IPS-18a (cell line): Measurements from ENCODE around the gene FASTK.

Experiments used
- H3K27ac ChIP-seq: one replicate; pipeline ENCODE4 v1.5.1; 2013; ENCODE audit warnings: low read length
- H3K27me3 ChIP-seq: one replicate; pipeline ENCODE4 v1.6.1; 2013; ENCODE audit warnings: mild to moderate bottlenecking, low read length; ENCODE audit not compliant: control insufficient read depth, insufficient read depth
- H3K36me3 ChIP-seq: one replicate; pipeline ENCODE4 v1.6.1; 2013; ENCODE audit warnings: low read depth, low read length; ENCODE audit not compliant: control insufficient read depth
- H3K4me1 ChIP-seq: one replicate; pipeline ENCODE4 v1.6.1; 2013; ENCODE audit warnings: low read depth, low read length; ENCODE audit not compliant: control insufficient read depth
- H3K4me3 ChIP-seq: one replicate; pipeline ENCODE4 v1.5.1; 2013; ENCODE audit warnings: low read length
- H3K9ac ChIP-seq: one replicate; pipeline ENCODE4 v1.6.1; 2013; ENCODE audit warnings: mild to moderate bottlenecking, low read length, moderate library complexity
- H3K9me3 ChIP-seq: one replicate; pipeline ENCODE4 v1.6.1; 2013; ENCODE audit warnings: low read depth, low read length; ENCODE audit not compliant: control insufficient read depth

The FASTK gene

GRCh38 chr7:151057506-151057988 lies 23.1 kb downstream of the FASTK start, which contains the start of gene CDK5:
TSS of gene CDK5 (minus strand) at chr7:151057897. CDS start at chr7:151057848, 49 bp downstream.
- peaks cover 31% of the 10 kb centered on the region for H3K4me1 ChIP-seq
- no peaks in the 10 kb centered on the region for H3K36me3 ChIP-seq
- H3K9me3 ChIP-seq = no peaks in the 10 kb centered on the region
- peaks cover 43% of the 10 kb centered on the region for H3K27me3 ChIP-seq
- H3K4me3 ChIP-seq = peak within 1 kb of the TSS; percentile 84
- no peak within 1 kb of the TSS for H3K27ac ChIP-seq
- H3K9ac ChIP-seq = peak within 1 kb of the TSS; percentile 29

GRCh38 chr7:151056666-151057505 lies 23.7 kb downstream of the FASTK start:
- H3K9me3 ChIP-seq = no peaks in the 10 kb centered on the region
- peaks cover 28% of the 10 kb centered on the region for H3K4me1 ChIP-seq
- no peaks in the 10 kb centered on the region for H3K36me3 ChIP-seq
- peak overlapping the region; percentile 84 for H3K4me3 ChIP-seq
- H3K27ac ChIP-seq = no peak overlapping the region
- H3K9ac ChIP-seq = no peak overlapping the region
- peaks cover 49% of the 10 kb centered on the region for H3K27me3 ChIP-seq

GRCh38 chr7:151056283-151056665 lies 24.3 kb downstream of the FASTK start:
- no peak overlapping the region for H3K9ac ChIP-seq
- no peaks in the 10 kb centered on the region for H3K36me3 ChIP-seq
- H3K4me1 ChIP-seq = peaks cover 22% of the 10 kb centered on the region
- no peaks in the 10 kb centered on the region for H3K9me3 ChIP-seq
- H3K4me3 ChIP-seq = no peak overlapping the region
- no peak overlapping the region for H3K27ac ChIP-seq
- H3K27me3 ChIP-seq = peaks cover 50% of the 10 kb centered on the region

- Histone ChIP-seq H3K27me3 (peaks cover 55% of the 10 kb centered on the region), H3K4me3 (no peak overlapping the region), H3K36me3 (no peaks in the 10 kb centered on the region), H3K9ac (no peak overlapping the region), H3K9me3 (no peaks in the 10 kb centered on the region), H3K27ac (no peak overlapping the region), H3K4me1 (peaks cover 11% of the 10 kb centered on the region)
Observed at GRCh38 chr7:151053751-151054150, 26.9 kb downstream of the FASTK start.

- H3K9ac ChIP-seq = no peak overlapping the region
- H3K27ac ChIP-seq = no peak overlapping the region
- H3K27me3 ChIP-seq = peaks cover 52% of the 10 kb centered on the region
- H3K4me3 ChIP-seq = no peak overlapping the region
- H3K9me3 ChIP-seq = no peaks in the 10 kb centered on the region
- H3K4me1 ChIP-seq = peaks cover 6% of the 10 kb centered on the region
- no peaks in the 10 kb centered on the region for H3K36me3 ChIP-seq
Observed at GRCh38 chr7:151053096-151053495, 27.5 kb downstream of the FASTK start.

- H3K9ac ChIP-seq = no peak overlapping the region
- H3K27me3 ChIP-seq = peaks cover 39% of the 10 kb centered on the region
- H3K27ac ChIP-seq = no peak overlapping the region
- peak overlapping the region; percentile 22 for H3K4me3 ChIP-seq
- H3K36me3 ChIP-seq = no peaks in the 10 kb centered on the region
- H3K9me3 ChIP-seq = no peaks in the 10 kb centered on the region
- no peaks in the 10 kb centered on the region for H3K4me1 ChIP-seq
Observed at GRCh38 chr7:151051108-151051507, 29.5 kb downstream of the FASTK start.

- H3K27ac ChIP-seq = no peak overlapping the region
Observed at GRCh38 chr7:151048911-151049463, 31.6 kb downstream of the FASTK start.

GRCh38 chr7:151047976-151048815 lies 32.4 kb downstream of the FASTK start, which contains the start of gene ASIC3:
TSS of gene ASIC3 (plus strand) at chr7:151048531. CDS start at chr7:151048886, 355 bp downstream.
- H3K9me3 ChIP-seq = no peaks in the 10 kb centered on the region
- H3K9ac ChIP-seq = no peak within 1 kb of the TSS
- peaks cover 33% of the 10 kb centered on the region for H3K27me3 ChIP-seq
- H3K4me1 ChIP-seq = no peaks in the 10 kb centered on the region
- H3K36me3 ChIP-seq = no peaks in the 10 kb centered on the region
- H3K4me3 ChIP-seq = no peak within 1 kb of the TSS
- no peak within 1 kb of the TSS for H3K27ac ChIP-seq

More at GRCh38 chr7:151048911-151049463, 31.6 kb downstream of the FASTK start:
- Histone ChIP-seq H3K4me3 (no peak overlapping the region), H3K4me1 (no peaks in the 10 kb centered on the region), H3K9me3 (no peaks in the 10 kb centered on the region), H3K27me3 (peaks cover 33% of the 10 kb centered on the region), H3K36me3 (no peaks in the 10 kb centered on the region), H3K9ac (no peak overlapping the region)

GRCh38 chr7:151046603-151047573 lies 33.7 kb downstream of the FASTK start:
- Histone ChIP-seq H3K36me3 (no peaks in the 10 kb centered on the region), H3K9ac (no peak overlapping the region), H3K4me1 (no peaks in the 10 kb centered on the region), H3K27ac (no peak overlapping the region), H3K4me3 (no peak overlapping the region), H3K27me3 (peaks cover 24% of the 10 kb centered on the region), H3K9me3 (no peaks in the 10 kb centered on the region)

GRCh38 chr7:151045967-151046366 lies 34.6 kb downstream of the FASTK start:
- no peak overlapping the region for H3K4me3 ChIP-seq
- no peak overlapping the region for H3K27ac ChIP-seq
- H3K9me3 ChIP-seq = no peaks in the 10 kb centered on the region
- no peaks in the 10 kb centered on the region for H3K36me3 ChIP-seq
- H3K27me3 ChIP-seq = peaks cover 19% of the 10 kb centered on the region
- H3K4me1 ChIP-seq = no peaks in the 10 kb centered on the region
- no peak overlapping the region for H3K9ac ChIP-seq
